Osteoblast (primary cell): ENCODE data around the gene VSTM2B. TPM values are rescaled to one million over a fixed set of nuclear protein-coding genes. Genes with fewer than 3 reads are reported as not detected.

Experiments used
- DNase-seq: peaks from one replicate; pipeline ENCODE4 v3.0.0; 2011; ENCODE audit warnings: low spot score, mixed read lengths; ENCODE audit not compliant: insufficient read length; ENCODE audit errors: missing footprints
- H2AFZ ChIP-seq: 2 replicates; pipeline ENCODE4 v1.6.0; 2011; ENCODE audit warnings: mild to moderate bottlenecking, low read length
- H3K27ac ChIP-seq: 2 replicates; pipeline ENCODE4 v1.5.1; 2011; ENCODE audit warnings: mild to moderate bottlenecking, low read depth, low read length, moderate library complexity
- H3K27me3 ChIP-seq: 2 replicates; pipeline ENCODE4 v1.6.0; 2012; ENCODE audit warnings: mild to moderate bottlenecking, control low read depth, inconsistent platforms, low read length, moderate library complexity; ENCODE audit not compliant: insufficient read depth
- H3K36me3 ChIP-seq: 2 replicates; pipeline ENCODE4 v1.5.1; 2011; ENCODE audit warnings: mild to moderate bottlenecking, low read length, control low read depth, moderate library complexity; ENCODE audit not compliant: insufficient read depth
- H3K4me1 ChIP-seq: 2 replicates; pipeline ENCODE4 v1.5.1; 2011; ENCODE audit warnings: mild to moderate bottlenecking, low read length, control low read depth, moderate library complexity; ENCODE audit not compliant: insufficient read depth
- H3K4me2 ChIP-seq: 2 replicates; pipeline ENCODE4 v1.6.0; 2011; ENCODE audit warnings: mild to moderate bottlenecking, low read length; ENCODE audit not compliant: insufficient read depth
- H3K4me3 ChIP-seq: fragments of 200-600 bp; sonication (generic); 3 replicates; pipeline ENCODE4 v1.5.1; 2012; ENCODE audit warnings: mild to moderate bottlenecking, low read length, inconsistent platforms; ENCODE audit not compliant: insufficient read depth
- H3K79me2 ChIP-seq: 2 replicates; pipeline ENCODE4 v1.6.0; 2012; ENCODE audit warnings: mild to moderate bottlenecking, low read length, control low read depth, inconsistent platforms; ENCODE audit not compliant: insufficient read depth
- H3K9me3 ChIP-seq: 2 replicates; pipeline ENCODE4 v1.5.1; 2011; ENCODE audit warnings: low read depth, low read length, control low read depth
- H4K20me1 ChIP-seq: 2 replicates; pipeline ENCODE4 v1.6.0; 2012; ENCODE audit warnings: mild to moderate bottlenecking, low read length, control low read depth; ENCODE audit not compliant: insufficient read depth
- total RNA-seq: library from RNA; depleted of rRNA; stranded (reverse); fragments of >200 nt; gene quantifications from 2 replicates; pipeline ENCODE4 v1.2.3, GENCODE V29; 2012
- TF ChIP-seq, protein P1 (sequence below): IDR thresholded peaks from 2 replicates; pipeline ENCODE4 v1.5.1; 2011; ENCODE audit warnings: mild to moderate bottlenecking, low read depth, low read length, moderate library complexity; ENCODE audit errors: extremely low read depth

Gene VSTM2B
- total RNA-seq, 1 donor: not detected

DNA sequence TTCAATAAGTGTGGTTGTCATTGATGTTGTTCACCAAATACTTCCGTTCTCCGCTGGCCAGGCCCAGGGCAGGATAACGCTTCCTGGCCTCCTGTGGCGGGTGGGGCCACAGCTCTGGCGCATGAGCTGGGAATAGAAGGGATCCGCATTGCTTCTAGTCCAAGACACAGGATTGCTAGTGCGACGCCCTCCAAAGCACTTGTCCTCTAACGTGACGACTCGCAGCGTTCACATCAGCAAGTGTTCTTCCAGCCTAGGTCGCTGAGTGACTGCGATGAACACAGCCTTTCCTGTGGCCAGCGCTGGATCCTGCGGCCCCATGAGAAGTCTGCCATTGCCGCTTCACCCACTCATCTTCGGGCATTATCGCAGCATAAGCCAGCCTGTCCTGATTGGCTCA is 39.4 kb downstream of the VSTM2B start:
- H3K4me3 ChIP-seq: no peak overlapping the region
- TF ChIP-seq, protein P1, sequence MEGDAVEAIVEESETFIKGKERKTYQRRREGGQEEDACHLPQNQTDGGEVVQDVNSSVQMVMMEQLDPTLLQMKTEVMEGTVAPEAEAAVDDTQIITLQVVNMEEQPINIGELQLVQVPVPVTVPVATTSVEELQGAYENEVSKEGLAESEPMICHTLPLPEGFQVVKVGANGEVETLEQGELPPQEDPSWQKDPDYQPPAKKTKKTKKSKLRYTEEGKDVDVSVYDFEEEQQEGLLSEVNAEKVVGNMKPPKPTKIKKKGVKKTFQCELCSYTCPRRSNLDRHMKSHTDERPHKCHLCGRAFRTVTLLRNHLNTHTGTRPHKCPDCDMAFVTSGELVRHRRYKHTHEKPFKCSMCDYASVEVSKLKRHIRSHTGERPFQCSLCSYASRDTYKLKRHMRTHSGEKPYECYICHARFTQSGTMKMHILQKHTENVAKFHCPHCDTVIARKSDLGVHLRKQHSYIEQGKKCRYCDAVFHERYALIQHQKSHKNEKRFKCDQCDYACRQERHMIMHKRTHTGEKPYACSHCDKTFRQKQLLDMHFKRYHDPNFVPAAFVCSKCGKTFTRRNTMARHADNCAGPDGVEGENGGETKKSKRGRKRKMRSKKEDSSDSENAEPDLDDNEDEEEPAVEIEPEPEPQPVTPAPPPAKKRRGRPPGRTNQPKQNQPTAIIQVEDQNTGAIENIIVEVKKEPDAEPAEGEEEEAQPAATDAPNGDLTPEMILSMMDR: no peak
- no peak for DNase-seq

DNA sequence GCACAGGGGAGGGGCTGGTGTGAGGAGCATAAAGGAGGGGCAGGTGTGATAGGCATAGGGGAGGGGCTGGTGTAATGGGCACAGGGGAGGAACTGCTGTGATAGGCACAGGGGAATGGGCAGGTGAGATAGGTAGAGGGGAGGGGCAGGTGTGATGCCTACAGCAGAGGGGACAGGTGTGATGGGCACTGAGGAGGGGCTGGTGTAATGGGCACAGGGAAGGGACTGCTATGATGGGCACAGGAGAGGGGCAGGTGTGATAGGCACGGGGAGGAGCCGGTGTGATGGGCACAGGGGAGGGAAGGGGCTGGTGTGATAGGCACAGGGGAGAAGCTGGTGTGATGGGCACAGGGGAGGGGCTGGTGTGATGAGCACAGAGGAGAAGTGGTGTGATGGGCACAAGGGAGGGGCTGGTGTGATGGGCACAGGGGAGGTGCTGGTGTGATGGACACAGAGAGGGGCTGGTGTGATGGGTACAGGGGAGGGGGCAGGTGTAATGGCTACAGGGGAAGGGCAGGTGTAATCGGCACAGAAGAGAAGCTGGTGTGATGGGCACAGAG is 40.8 kb downstream of the VSTM2B start:
- Histone ChIP-seq H4K20me1 (no peaks in the 10 kb centered on the region), H3K27ac (no peak overlapping the region), H3K27me3 (no peaks in the 10 kb centered on the region), H3K4me2 (no peak overlapping the region), H3K4me1 (no peaks in the 10 kb centered on the region), H3K9me3 (no peaks in the 10 kb centered on the region), H3K36me3 (no peaks in the 10 kb centered on the region), H3K4me3 (no peak overlapping the region), H3K79me2 (no peaks in the 10 kb centered on the region), H2AFZ (no peak overlapping the region)
- TF ChIP-seq, protein P1: no peak
- no peak for DNase-seq

More for the DNA sequence above, 39.4 kb downstream of the VSTM2B start:
- Histone ChIP-seq H3K4me2 (no peak overlapping the region), H3K36me3 (no peaks in the 10 kb centered on the region), H3K27me3 (no peaks in the 10 kb centered on the region), H3K27ac (no peak overlapping the region), H3K4me1 (no peaks in the 10 kb centered on the region), H3K9me3 (no peaks in the 10 kb centered on the region), H3K79me2 (no peaks in the 10 kb centered on the region), H2AFZ (no peak overlapping the region), H4K20me1 (no peaks in the 10 kb centered on the region)

GRCh38 chr19:29567366-29567915 is 41.6 kb downstream of the VSTM2B start:
- Histone ChIP-seq H3K4me2 (no peak overlapping the region), H3K9me3 (no peaks in the 10 kb centered on the region), H2AFZ (no peak overlapping the region), H3K27ac (no peak overlapping the region), H3K36me3 (no peaks in the 10 kb centered on the region), H3K27me3 (no peaks in the 10 kb centered on the region), H3K4me3 (no peak overlapping the region), H4K20me1 (no peaks in the 10 kb centered on the region), H3K79me2 (no peaks in the 10 kb centered on the region), H3K4me1 (no peaks in the 10 kb centered on the region)
- TF ChIP-seq, protein P1: no peak
- no peak for DNase-seq

DNA sequence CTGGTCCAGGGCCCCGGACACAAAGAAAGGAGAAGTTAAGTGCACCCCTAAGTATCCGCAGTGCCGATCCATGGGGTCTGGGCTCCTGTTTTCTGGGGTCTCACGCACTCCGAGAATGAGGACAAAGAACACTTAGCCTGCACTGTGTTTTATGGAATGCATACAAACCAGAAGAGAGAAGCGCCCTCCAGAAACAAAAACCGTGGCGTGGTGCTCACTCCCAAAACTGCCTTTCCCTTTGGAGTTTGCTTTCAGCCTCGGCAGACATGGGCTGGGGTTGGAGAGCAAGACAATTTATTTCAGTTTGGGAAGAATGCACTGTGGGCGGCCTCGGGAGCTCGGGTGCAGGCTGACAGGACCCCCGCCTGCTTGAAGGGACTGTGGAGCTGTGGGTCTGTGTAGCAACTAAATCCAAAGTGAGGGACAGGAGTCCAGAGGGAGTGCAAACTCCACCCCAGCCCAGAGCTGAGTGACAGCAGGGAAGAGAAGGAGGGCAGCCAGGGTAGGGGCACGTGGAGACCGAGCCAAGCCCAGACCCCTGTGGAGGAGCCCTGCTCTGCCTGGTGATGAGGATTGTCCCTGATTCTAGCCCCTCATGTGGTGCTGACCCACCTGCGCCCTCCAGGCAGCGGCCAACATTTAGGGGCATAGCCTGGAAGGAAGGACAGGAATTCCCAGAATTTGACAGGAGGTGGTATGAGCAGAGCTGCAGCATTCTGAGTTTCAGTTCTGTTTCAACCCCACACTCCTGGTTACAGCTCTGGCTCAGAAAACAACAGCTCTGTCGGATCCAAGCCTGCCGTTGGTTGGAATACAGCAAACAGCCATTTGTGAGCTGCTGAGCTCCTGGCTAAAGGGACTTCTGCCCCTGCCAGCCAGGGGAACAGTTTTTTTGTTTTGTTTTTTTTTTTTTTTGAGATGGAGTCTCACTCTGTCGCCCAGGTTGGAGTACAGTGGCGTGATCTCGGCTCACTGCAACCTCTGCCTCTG is 42.5 kb downstream of the VSTM2B start:
- Histone ChIP-seq H3K4me1 (no peaks in the 10 kb centered on the region), H3K79me2 (no peaks in the 10 kb centered on the region), H3K27ac (no peak overlapping the region), H4K20me1 (no peaks in the 10 kb centered on the region), H3K27me3 (peaks cover 5% of the 10 kb centered on the region), H3K4me3 (no peak overlapping the region), H3K36me3 (no peaks in the 10 kb centered on the region), H2AFZ (no peak overlapping the region), H3K9me3 (no peaks in the 10 kb centered on the region), H3K4me2 (no peak overlapping the region)
- TF ChIP-seq, protein P1: no peak
- DNase-seq: no peak
